Epithelial cell of proximal tubule (primary cell): ENCODE data around the gene CPB1. TPM values are rescaled to one million over a fixed set of nuclear protein-coding genes. Genes with fewer than 3 reads are reported as not detected.

ENCODE experiments used
- DNase-seq: peaks from one replicate; pipeline ENCODE4 v3.0.0-alpha.2; 2011; ENCODE audit warnings: low read depth
- H3K4me3 ChIP-seq: 2 replicates; pipeline ENCODE4 v1.5.1; 2011; ENCODE audit warnings: low read depth, mild to moderate bottlenecking, low read length
- total RNA-seq: library from RNA; depleted of rRNA; stranded (reverse); fragments of >200 nt; gene quantifications from 2 replicates; pipeline ENCODE4 v1.2.3, GENCODE V29; 2015
- TF ChIP-seq, protein P1 (sequence below): conservative IDR thresholded peaks from 2 replicates; pipeline ENCODE4 v1.5.1; 2012; ENCODE audit warnings: low read depth, mild to moderate bottlenecking, low read length

CPB1 gene
- total RNA-seq, 1 donor from 2014 or later, result not detected

- no peak for DNase-seq
- no peak overlapping the region for H3K4me3 ChIP-seq
- TF ChIP-seq, protein P1, sequence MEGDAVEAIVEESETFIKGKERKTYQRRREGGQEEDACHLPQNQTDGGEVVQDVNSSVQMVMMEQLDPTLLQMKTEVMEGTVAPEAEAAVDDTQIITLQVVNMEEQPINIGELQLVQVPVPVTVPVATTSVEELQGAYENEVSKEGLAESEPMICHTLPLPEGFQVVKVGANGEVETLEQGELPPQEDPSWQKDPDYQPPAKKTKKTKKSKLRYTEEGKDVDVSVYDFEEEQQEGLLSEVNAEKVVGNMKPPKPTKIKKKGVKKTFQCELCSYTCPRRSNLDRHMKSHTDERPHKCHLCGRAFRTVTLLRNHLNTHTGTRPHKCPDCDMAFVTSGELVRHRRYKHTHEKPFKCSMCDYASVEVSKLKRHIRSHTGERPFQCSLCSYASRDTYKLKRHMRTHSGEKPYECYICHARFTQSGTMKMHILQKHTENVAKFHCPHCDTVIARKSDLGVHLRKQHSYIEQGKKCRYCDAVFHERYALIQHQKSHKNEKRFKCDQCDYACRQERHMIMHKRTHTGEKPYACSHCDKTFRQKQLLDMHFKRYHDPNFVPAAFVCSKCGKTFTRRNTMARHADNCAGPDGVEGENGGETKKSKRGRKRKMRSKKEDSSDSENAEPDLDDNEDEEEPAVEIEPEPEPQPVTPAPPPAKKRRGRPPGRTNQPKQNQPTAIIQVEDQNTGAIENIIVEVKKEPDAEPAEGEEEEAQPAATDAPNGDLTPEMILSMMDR, result no peak
Measured at GRCh38 chr3:148829926-148830325, 2.3 kb downstream of the CPB1 start.

GRCh38 chr3:148833223-148833622 lies 5.6 kb downstream of the CPB1 start:
- no peak for DNase-seq
- TF ChIP-seq, protein P1, result no peak
- no peak overlapping the region for H3K4me3 ChIP-seq

GRCh38 chr3:148839805-148840204 lies 12.2 kb downstream of the CPB1 start:
- no peak overlapping the region for H3K4me3 ChIP-seq
- no peak for DNase-seq
- TF ChIP-seq, protein P1, result no peak

GRCh38 chr3:148840451-148840850 lies 12.8 kb downstream of the CPB1 start:
- TF ChIP-seq, protein P1, result no peak
- no peak overlapping the region for H3K4me3 ChIP-seq
- no peak for DNase-seq

DNA sequence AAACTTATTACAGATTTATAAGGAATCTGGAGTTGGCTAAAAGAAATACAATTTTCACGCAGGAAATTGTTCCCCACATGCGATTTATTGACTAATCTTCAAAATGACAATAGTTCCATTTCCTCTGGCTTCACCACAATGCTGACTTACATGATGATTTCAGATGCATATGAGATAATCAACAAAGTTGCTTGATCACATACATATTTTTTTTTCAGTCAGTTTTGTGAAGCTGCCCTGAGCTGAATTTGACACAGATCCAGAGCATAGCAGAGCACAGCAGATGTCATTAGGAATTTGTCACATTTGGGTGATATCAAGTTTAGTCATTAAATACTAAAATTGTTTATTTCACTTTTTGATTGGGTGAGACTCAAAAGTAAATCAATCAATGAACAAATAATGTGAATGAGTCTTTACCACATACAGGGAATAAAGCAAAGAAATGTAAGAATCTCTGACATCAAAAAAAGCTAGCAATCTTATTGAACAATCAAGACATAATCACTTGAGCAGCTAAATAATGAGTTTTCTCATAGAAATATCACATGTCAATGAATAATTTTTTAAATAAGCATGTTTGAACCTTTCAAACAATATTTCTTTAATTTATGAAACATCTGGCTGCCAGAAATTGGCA lies 18.3 kb downstream of the CPB1 start:
- TF ChIP-seq, protein P1, result no peak
- H3K4me3 ChIP-seq, result no peak overlapping the region
- no peak for DNase-seq

DNA sequence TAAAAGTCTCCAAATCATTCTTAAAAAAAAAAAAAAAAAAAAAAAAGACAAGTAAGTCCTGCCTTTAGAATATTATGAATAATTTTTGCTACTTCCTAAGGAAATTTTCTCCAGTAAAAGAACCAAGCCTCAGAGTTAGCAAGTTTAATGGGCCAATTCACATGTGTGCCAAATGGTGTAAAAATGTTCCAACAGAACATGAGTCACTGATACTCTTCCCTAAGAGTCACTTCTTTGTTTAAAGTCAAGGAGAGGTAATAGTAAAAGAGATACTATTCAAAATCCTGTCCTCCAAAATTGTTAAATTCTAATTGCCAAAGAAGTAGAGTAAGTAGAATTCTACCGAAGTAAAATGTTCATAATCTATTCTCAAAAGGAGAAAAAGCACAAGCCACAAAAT lies 19.7 kb downstream of the CPB1 start:
- TF ChIP-seq, protein P1, result no peak
- no peak for DNase-seq
- no peak overlapping the region for H3K4me3 ChIP-seq

GRCh38 chr3:148848410-148848809 lies 20.8 kb downstream of the CPB1 start:
- no peak overlapping the region for H3K4me3 ChIP-seq
- TF ChIP-seq, protein P1, result no peak
- DNase-seq, result no peak
